Measurements from ENCODE around the gene MCRIP2. TPM values are rescaled to one million over a fixed set of nuclear protein-coding genes. Genes with fewer than 3 reads are reported as not detected.

MCRIP2 gene
- total and polyA plus RNA-seq, 9 of the 15 experiments (the other 6 are each of a cell fraction or from before 2014, with no cell fraction given), result 0.80 to 120 (median 35.2) TPM

GRCh38 chr16:641326-642188, at the start of gene MCRIP2 (continued):
- TF ChIP-seq ZFP1 (CRISPR knock-in tag; IDR thresholded peaks at IDR 0.05) (no peak), KLF13 (tag; IDR thresholded peaks at IDR 0.05; ENCODE audit: borderline replicate concordance, low read depth) (peak; percentile 95), HMBOX1 (IDR thresholded peaks at IDR 0.05) (no peak), ZNF324 (CRISPR knock-in tag; IDR thresholded peaks at IDR 0.05) (no peak), SIN3B (IDR thresholded peaks at IDR 0.05; ENCODE audit: low read depth) (no peak; the same call in 1 of the 2 replicates), GTF2E2 (tag; IDR thresholded peaks at IDR 0.05) (no peak; the same call in 1 of the 2 replicates), SMAD2 (IDR thresholded peaks at IDR 0.05; ENCODE audit: low read depth, low read length) (no peak), HNRNPLL (IDR thresholded peaks at IDR 0.05; ENCODE audit: low read depth, low read length, poor library complexity, severe bottlenecking) (peak; percentile 49), PCBP1 (IDR thresholded peaks at IDR 0.05; ENCODE audit: low read depth, low read length, poor library complexity, severe bottlenecking) (peak; percentile 26), ZNF277 (CRISPR knock-in tag; IDR thresholded peaks at IDR 0.05; ENCODE audit: borderline replicate concordance) (no peak), POLR2B (IDR thresholded peaks at IDR 0.05; ENCODE audit: low read depth, partially characterized antibody) (peak; percentile 63), TFAP4 (CRISPR knock-in tag; IDR thresholded peaks at IDR 0.05; ENCODE audit: borderline replicate concordance) (peak; percentile 51; the same call in 1 of the 2 replicates), THAP12 (CRISPR knock-in tag; IDR thresholded peaks at IDR 0.05) (peak; percentile 31; the same call in 1 of the 2 replicates), MAX (CRISPR knock-in tag; IDR thresholded peaks at IDR 0.05) (peak; percentile 71), SLC30A9 (CRISPR knock-in tag; IDR thresholded peaks at IDR 0.05) (no peak), MXD1 (CRISPR knock-in tag; IDR thresholded peaks at IDR 0.05; ENCODE audit: borderline replicate concordance, poor library complexity, severe bottlenecking) (no peak), ZFX (CRISPR knock-in tag; IDR thresholded peaks at IDR 0.05) (peak; percentile 74), ZNF263 (CRISPR knock-in tag; IDR thresholded peaks at IDR 0.05; ENCODE audit: borderline replicate concordance) (no peak), JUN (IDR thresholded peaks at IDR 0.05; ENCODE audit: borderline replicate concordance, low read depth, low read length) (no peak; the same call in 1 of the 2 replicates), JUN (CRISPR knock-in tag; IDR thresholded peaks at IDR 0.05; ENCODE audit: borderline replicate concordance) (0 out of 2 replicates have a peak, but pooled peaks have one; percentile 40)
